ENCODE measurements around the gene NUP42.

DNA sequence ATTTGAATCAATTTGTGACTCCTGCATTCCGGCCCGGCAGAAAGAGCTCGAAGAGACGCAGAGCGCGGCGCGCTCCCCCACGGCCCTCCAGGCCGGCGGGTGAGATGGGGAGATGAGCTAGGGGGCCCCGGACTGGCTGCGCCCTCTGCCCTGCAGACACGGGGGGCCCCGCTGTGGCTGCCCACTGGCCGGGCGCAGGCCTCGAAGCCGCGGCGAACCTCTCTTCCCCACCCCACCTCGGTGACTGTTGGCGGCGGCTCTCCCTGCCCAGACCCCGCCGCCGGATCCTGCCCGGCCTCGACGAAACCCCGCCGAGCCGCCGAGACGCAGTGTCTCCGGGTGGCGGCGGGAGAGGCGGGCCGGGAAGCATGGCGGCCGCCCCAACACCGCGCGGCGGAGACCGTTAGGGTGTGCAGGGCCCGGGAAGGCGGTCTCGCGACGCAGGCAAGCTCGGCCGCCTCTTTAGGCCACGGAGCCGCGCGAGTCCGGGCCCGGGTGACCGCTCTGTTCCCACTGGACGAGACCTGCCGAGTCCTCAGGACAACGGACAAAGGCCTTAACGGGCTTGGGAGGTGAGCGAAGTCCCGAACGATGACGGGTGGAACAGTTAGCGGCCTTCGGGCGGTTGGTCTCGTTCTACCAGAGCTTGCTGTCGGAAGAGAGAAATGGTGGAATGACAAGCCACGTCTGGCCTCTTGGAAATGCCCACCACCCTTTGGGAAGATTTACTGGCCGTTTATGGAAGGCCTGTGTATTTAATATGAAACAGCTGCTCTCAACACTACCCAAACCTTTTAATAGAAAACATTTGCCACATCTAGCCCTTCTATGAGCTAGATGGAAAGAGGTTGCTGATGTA is 24.3 kb downstream of the NUP42 start:
- TF ChIP-seq CTCF (tag by site-specific recombination; IDR thresholded peaks at IDR 0.05), result no peak
- no peak for TF ChIP-seq ZNF121 (tag by site-specific recombination; IDR thresholded peaks at IDR 0.05)
- no peak for TF ChIP-seq SP7 (tag by site-specific recombination; IDR thresholded peaks at IDR 0.05)
- TF ChIP-seq, protein P1, sequence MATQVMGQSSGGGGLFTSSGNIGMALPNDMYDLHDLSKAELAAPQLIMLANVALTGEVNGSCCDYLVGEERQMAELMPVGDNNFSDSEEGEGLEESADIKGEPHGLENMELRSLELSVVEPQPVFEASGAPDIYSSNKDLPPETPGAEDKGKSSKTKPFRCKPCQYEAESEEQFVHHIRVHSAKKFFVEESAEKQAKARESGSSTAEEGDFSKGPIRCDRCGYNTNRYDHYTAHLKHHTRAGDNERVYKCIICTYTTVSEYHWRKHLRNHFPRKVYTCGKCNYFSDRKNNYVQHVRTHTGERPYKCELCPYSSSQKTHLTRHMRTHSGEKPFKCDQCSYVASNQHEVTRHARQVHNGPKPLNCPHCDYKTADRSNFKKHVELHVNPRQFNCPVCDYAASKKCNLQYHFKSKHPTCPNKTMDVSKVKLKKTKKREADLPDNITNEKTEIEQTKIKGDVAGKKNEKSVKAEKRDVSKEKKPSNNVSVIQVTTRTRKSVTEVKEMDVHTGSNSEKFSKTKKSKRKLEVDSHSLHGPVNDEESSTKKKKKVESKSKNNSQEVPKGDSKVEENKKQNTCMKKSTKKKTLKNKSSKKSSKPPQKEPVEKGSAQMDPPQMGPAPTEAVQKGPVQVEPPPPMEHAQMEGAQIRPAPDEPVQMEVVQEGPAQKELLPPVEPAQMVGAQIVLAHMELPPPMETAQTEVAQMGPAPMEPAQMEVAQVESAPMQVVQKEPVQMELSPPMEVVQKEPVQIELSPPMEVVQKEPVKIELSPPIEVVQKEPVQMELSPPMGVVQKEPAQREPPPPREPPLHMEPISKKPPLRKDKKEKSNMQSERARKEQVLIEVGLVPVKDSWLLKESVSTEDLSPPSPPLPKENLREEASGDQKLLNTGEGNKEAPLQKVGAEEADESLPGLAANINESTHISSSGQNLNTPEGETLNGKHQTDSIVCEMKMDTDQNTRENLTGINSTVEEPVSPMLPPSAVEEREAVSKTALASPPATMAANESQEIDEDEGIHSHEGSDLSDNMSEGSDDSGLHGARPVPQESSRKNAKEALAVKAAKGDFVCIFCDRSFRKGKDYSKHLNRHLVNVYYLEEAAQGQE (tag by site-specific recombination; IDR thresholded peaks at IDR 0.05), result no peak
- TF ChIP-seq PRDM2 (tag by site-specific recombination; IDR thresholded peaks at IDR 0.05; ENCODE audit: borderline replicate concordance), result no peak

All from HEK293 (cell line).